PC-3 (cell line): ENCODE data around the gene FBXL13. TPM values are rescaled to one million over a fixed set of nuclear protein-coding genes. Genes with fewer than 3 reads are reported as not detected.

ENCODE experiments used
- ATAC-seq: fragments of 200-7000 bp; cut with Tn5 transposase; 2 replicates; pipeline ENCODE4 v1.9.1; 2020; ENCODE audit warnings: mild to moderate bottlenecking, moderate library complexity
- BruUV-seq: library from RNA; stranded (reverse); fragments of 400-500 nt; replicated peaks from 2 replicates; lab custom pipeline; 2021; lab: Mats Ljungman, UMichigan
- CTCF ChIA-PET: fragments of 300-600 bp; sonication (Branson Sonifier 250); formaldehyde crosslinking; loops from one replicate; lab custom pipeline; 2022; ENCODE audit warnings: antibody characterized with exemption; lab: Charles Lee
- POLR2A ChIA-PET: fragments of 300-600 bp; sonication (Branson Sonifier 250); formaldehyde crosslinking; loops from one replicate; lab custom pipeline; 2022; ENCODE audit warnings: antibody characterized with exemption; ENCODE audit not compliant: unreplicated experiment; lab: Charles Lee
- DNase-seq: peaks from one replicate; pipeline ENCODE4 v3.0.0-alpha.2; 2015
- H2AFZ ChIP-seq: fragments of 300-600 bp; sonication (generic); 2 replicates; pipeline ENCODE4 v1.6.0; 2016; ENCODE audit warnings: antibody characterized with exemption, low read length
- H3F3A ChIP-seq: fragments of 300-600 bp; sonication (generic); one replicate; pipeline ENCODE4 v1.6.0; 2017; ENCODE audit warnings: antibody characterized with exemption, low read length, control low read depth, mild to moderate bottlenecking; ENCODE audit not compliant: unreplicated experiment
- H3K27ac ChIP-seq: fragments of 300-600 bp; sonication (generic); 2 replicates; pipeline ENCODE4 v1.5.1; 2016; ENCODE audit warnings: mild to moderate bottlenecking, low read length
- H3K27me3 ChIP-seq: fragments of 300-600 bp; sonication (generic); 2 replicates; pipeline ENCODE4 v1.6.1; 2016; ENCODE audit warnings: low read length, mixed read lengths
- H3K36me3 ChIP-seq: fragments of 300-600 bp; sonication (generic); 2 replicates; pipeline ENCODE4 v1.6.1; 2016; ENCODE audit warnings: low read depth, mixed run types, low read length, mixed read lengths
- H3K4me1 ChIP-seq: fragments of 300-600 bp; sonication (generic); 2 replicates; pipeline ENCODE4 v1.5.1; 2016; ENCODE audit warnings: low read length; ENCODE audit not compliant: insufficient read depth
- H3K4me2 ChIP-seq: fragments of 300-600 bp; sonication (generic); 2 replicates; pipeline ENCODE4 v1.6.0; 2016; ENCODE audit warnings: low read length
- H3K4me3 ChIP-seq: fragments of 300-600 bp; sonication (generic); 2 replicates; pipeline ENCODE4 v1.5.1; 2016; ENCODE audit warnings: mild to moderate bottlenecking, low read length, mixed read lengths
- H3K79me2 ChIP-seq: fragments of 300-600 bp; sonication (generic); 2 replicates; pipeline ENCODE4 v1.6.1; 2017; ENCODE audit warnings: low read length, mixed read lengths
- H3K9ac ChIP-seq: fragments of 300-600 bp; sonication (generic); 2 replicates; pipeline ENCODE4 v1.6.0; 2016; ENCODE audit warnings: mild to moderate bottlenecking, low read length
- H3K9me2 ChIP-seq: fragments of 300-600 bp; sonication (generic); replicated peaks from 2 replicates; pipeline ENCODE4 v1.6.1; 2016; ENCODE audit warnings: mixed run types, low read length, mixed read lengths
- H3K9me3 ChIP-seq: fragments of 300-600 bp; sonication (generic); 2 replicates; pipeline ENCODE4 v1.6.1; 2016; ENCODE audit warnings: low read length, mixed read lengths
- H4K20me1 ChIP-seq: fragments of 300-600 bp; sonication (generic); 2 replicates; pipeline ENCODE4 v1.6.1; 2016; ENCODE audit warnings: low read length, mixed read lengths
- CTCF ChIP-seq: fragments of 300-600 bp; sonication (generic); conservative IDR thresholded peaks from 2 replicates; pipeline ENCODE4 v1.5.1; 2017; ENCODE audit warnings: antibody characterized with exemption, low read depth, mild to moderate bottlenecking, low read length
- EZH2 ChIP-seq: fragments of 300-600 bp; sonication (generic); IDR thresholded peaks from one replicate; pipeline ENCODE4 v1.6.1; 2017; ENCODE audit warnings: antibody characterized with exemption, mild to moderate bottlenecking, low read length; ENCODE audit not compliant: unreplicated experiment
- EZH2phosphoT487 ChIP-seq: fragments of 300-600 bp; sonication (generic); IDR thresholded peaks from 2 replicates; pipeline ENCODE4 v1.6.1; 2018; ENCODE audit warnings: mild to moderate bottlenecking, antibody characterized with exemption, low read length, borderline replicate concordance
- intact Hi-C: fragments of 100-400 bp; cut with micrococcal nuclease; formaldehyde crosslinking; loops from 2 replicates; pipeline ENCODE4 v1.9.0; 2023
- total RNA-seq: library from RNA; depleted of rRNA; stranded (reverse); fragments of >200 nt; gene quantifications from 2 replicates; pipeline ENCODE4 v1.2.3, GENCODE V29; 2014

Gene FBXL13
- total RNA-seq, 1 experiment from 2014 or later: 1.1 TPM

GRCh38 chr7:102991540-102992214 is 82.9 kb downstream of the FBXL13 start:
- Histone ChIP-seq H4K20me1 (no peaks in the 10 kb centered on the region), H3F3A (peaks cover 6% of the 10 kb centered on the region), H2AFZ (no peak overlapping the region), H3K9ac (peak overlapping the region; percentile 8; the same call in 1 of the 2 replicates), H3K36me3 (no peaks in the 10 kb centered on the region), H3K4me3 (no peak overlapping the region; the same call in 1 of the 2 replicates), H3K27me3 (no peaks in the 10 kb centered on the region), H3K4me1 (peaks cover 40% of the 10 kb centered on the region), H3K79me2 (no peaks in the 10 kb centered on the region), H3K4me2 (peak overlapping the region; percentile 58), H3K9me3 (no peaks in the 10 kb centered on the region), H3K9me2 (no peaks in the 10 kb centered on the region), H3K27ac (peak overlapping the region; percentile 86)
- intact Hi-C loops: loop anchor here (1.0 to 10.0 kb wide), 2 partner anchors 117 to 153 kb away; partner anchors contain the start of gene NAPEPLD
- DNase-seq (peak; percentile 93), ATAC-seq (peak; percentile 96)
- TF ChIP-seq EZH2 (no peak), EZH2phosphoT487 (no peak), CTCF (no peak)
- BruUV-seq: no TSS peak
- POLR2A ChIA-PET: no interaction called here
- CTCF ChIA-PET: no interaction called here

GRCh38 chr7:102991077-102991539 is 83.5 kb downstream of the FBXL13 start:
- Histone ChIP-seq H3K9me3 (no peaks in the 10 kb centered on the region), H3K36me3 (no peaks in the 10 kb centered on the region), H3K9ac (no peak overlapping the region), H3F3A (peaks cover 6% of the 10 kb centered on the region), H3K4me3 (no peak overlapping the region; the same call in 1 of the 2 replicates), H4K20me1 (no peaks in the 10 kb centered on the region), H3K27me3 (no peaks in the 10 kb centered on the region), H2AFZ (no peak overlapping the region), H3K9me2 (no peaks in the 10 kb centered on the region), H3K4me2 (peak overlapping the region; percentile 58), H3K79me2 (no peaks in the 10 kb centered on the region), H3K27ac (peak overlapping the region; percentile 86), H3K4me1 (peaks cover 40% of the 10 kb centered on the region)
- CTCF ChIA-PET: no interaction called here
- POLR2A ChIA-PET: no interaction called here
- TF ChIP-seq EZH2: no peak
- TF ChIP-seq EZH2phosphoT487: no peak
- no peak for TF ChIP-seq CTCF
- intact Hi-C loops: loop anchor here (1.0 to 10.0 kb wide), 2 partner anchors 117 to 154 kb away; partner anchors contain the start of gene NAPEPLD
- DNase-seq (peak; percentile 31), ATAC-seq (peak; percentile 25; the same call in 1 of the 2 replicates)
- no TSS peak for BruUV-seq

GRCh38 chr7:102990642-102991041 is 84.0 kb downstream of the FBXL13 start:
- Histone ChIP-seq H3K4me2 (peak overlapping the region; percentile 58), H3K27ac (peak overlapping the region; percentile 86), H3F3A (peaks cover 6% of the 10 kb centered on the region), H2AFZ (no peak overlapping the region), H3K79me2 (no peaks in the 10 kb centered on the region), H3K9me3 (no peaks in the 10 kb centered on the region), H3K4me1 (peaks cover 40% of the 10 kb centered on the region), H3K36me3 (no peaks in the 10 kb centered on the region), H4K20me1 (no peaks in the 10 kb centered on the region), H3K9ac (no peak overlapping the region), H3K9me2 (no peaks in the 10 kb centered on the region), H3K27me3 (no peaks in the 10 kb centered on the region), H3K4me3 (no peak overlapping the region)
- POLR2A ChIA-PET: no interaction called here
- ATAC-seq (no peak), DNase-seq (no peak)
- no TSS peak for BruUV-seq
- intact Hi-C loops: loop anchor here (1.0 to 10.0 kb wide), 2 partner anchors 116 to 154 kb away; partner anchors contain the start of gene NAPEPLD
- CTCF ChIA-PET: no interaction called here
- TF ChIP-seq CTCF (no peak), EZH2 (no peak), EZH2phosphoT487 (no peak)
